Activated CD8-positive, alpha-beta memory T cell treated with anti-CD3 and anti-CD28 coated beads for 48 hours (primary cell): ENCODE results near the gene AFP.

Experiments used
- DNase-seq, 3 experiments: peaks; one replicate each; pipeline ENCODE4 v3.0.0-alpha.2; 2020; ENCODE audit warnings: low read depth in 2 of 3, low spot score in 2 of 3

The AFP gene

GRCh38 chr4:73458184-73459047 lies 22.4 kb downstream of the AFP start:
- no peak for DNase-seq

GRCh38 chr4:73459048-73459421 lies 23.0 kb downstream of the AFP start:
- DNase-seq, result no peak

GRCh38 chr4:73460913-73461522 lies 25.0 kb downstream of the AFP start:
- DNase-seq, result no peak

- DNase-seq, result no peak
Measured at GRCh38 chr4:73468170-73468569, 32.1 kb downstream of the AFP start.

GRCh38 chr4:73470728-73471127 lies 34.7 kb downstream of the AFP start:
- no peak for DNase-seq

- no peak for DNase-seq
Measured at GRCh38 chr4:73477176-73477575, 41.2 kb downstream of the AFP start.

GRCh38 chr4:73479323-73479722 lies 43.3 kb downstream of the AFP start:
- no peak for DNase-seq

GRCh38 chr4:73481358-73481757 lies 45.3 kb downstream of the AFP start, which contains the start of gene AFM:
TSS of gene AFM (plus strand) at chr4:73481745. CDS start at chr4:73481776, 31 bp downstream.
- DNase-seq, result no peak

GRCh38 chr4:73485085-73485484 lies 49.1 kb downstream of the AFP start:
- DNase-seq, result no peak

- no peak for DNase-seq
Measured at GRCh38 chr4:73485596-73485995, 49.6 kb downstream of the AFP start.

GRCh38 chr4:73486497-73486896 lies 50.5 kb downstream of the AFP start:
- no peak for DNase-seq

GRCh38 chr4:73487233-73487632 lies 51.2 kb downstream of the AFP start:
- DNase-seq, result no peak

GRCh38 chr4:73499996-73500765 lies 64.2 kb downstream of the AFP start:
- DNase-seq, result no peak

- no peak for DNase-seq
Measured at GRCh38 chr4:73501664-73502265, 65.7 kb downstream of the AFP start.

GRCh38 chr4:73505567-73505966 lies 69.5 kb downstream of the AFP start:
- no peak for DNase-seq
